ENCODE results near the gene SUSD3.

DNA sequence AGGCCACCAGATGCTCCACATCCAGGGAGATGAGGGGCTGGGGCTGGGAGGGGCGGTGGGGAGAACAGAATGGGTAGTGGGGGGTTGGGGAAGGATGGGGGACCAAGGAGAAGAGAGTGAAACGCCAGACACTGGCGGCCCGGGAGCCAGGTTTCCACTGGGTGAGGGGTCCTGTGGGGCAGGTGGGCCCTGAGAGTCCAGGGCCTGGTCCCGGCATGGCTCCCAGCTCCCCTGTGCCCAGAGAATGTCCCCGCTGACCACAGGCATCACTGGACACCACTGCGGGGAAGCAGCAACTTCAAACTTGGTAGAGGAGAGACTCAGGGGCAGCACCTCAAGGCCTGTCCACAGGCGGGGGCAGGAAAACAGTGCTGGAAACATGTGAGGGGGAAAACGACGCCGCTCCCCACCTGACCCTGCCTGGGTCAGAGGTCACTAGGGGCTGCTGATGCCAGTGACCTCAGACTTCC, 62.4 kb downstream of the SUSD3 start:
- TF ChIP-seq SRF (IDR thresholded peaks at IDR 0.05; ENCODE audit: low read depth in 2 of 2, low read length in 2 of 2), result no peak
- TF ChIP-seq, protein P1, sequence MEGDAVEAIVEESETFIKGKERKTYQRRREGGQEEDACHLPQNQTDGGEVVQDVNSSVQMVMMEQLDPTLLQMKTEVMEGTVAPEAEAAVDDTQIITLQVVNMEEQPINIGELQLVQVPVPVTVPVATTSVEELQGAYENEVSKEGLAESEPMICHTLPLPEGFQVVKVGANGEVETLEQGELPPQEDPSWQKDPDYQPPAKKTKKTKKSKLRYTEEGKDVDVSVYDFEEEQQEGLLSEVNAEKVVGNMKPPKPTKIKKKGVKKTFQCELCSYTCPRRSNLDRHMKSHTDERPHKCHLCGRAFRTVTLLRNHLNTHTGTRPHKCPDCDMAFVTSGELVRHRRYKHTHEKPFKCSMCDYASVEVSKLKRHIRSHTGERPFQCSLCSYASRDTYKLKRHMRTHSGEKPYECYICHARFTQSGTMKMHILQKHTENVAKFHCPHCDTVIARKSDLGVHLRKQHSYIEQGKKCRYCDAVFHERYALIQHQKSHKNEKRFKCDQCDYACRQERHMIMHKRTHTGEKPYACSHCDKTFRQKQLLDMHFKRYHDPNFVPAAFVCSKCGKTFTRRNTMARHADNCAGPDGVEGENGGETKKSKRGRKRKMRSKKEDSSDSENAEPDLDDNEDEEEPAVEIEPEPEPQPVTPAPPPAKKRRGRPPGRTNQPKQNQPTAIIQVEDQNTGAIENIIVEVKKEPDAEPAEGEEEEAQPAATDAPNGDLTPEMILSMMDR (IDR thresholded peaks at IDR 0.05 in 2 of 3, conservative IDR thresholded peaks at IDR 0.05 in 1 of 3; ENCODE audit: control insufficient read depth in 2 of 3, extremely low read depth in 1 of 3, insufficient read depth in 1 of 3, low read depth in 3 of 3, low read length in 3 of 3), result no peak
- no peak for TF ChIP-seq RFX5 (IDR thresholded peaks at IDR 0.05; ENCODE audit: low read depth, low read length)
- TF ChIP-seq EP300 (IDR thresholded peaks at IDR 0.05; ENCODE audit: borderline replicate concordance in 1 of 2, control insufficient read depth in 1 of 2, low read depth in 2 of 2, low read length in 2 of 2), result no peak
- no peak for TF ChIP-seq FOXM1 (IDR thresholded peaks at IDR 0.05; ENCODE audit: low read depth, low read length)
- TF ChIP-seq YY1 (IDR thresholded peaks at IDR 0.05; ENCODE audit: low read depth, low read length), result no peak
- TF ChIP-seq SREBF1 (IDR thresholded peaks at IDR 0.05; ENCODE audit: low read length), result no peak
- TF ChIP-seq MEF2A (IDR thresholded peaks at IDR 0.05; ENCODE audit: insufficient read depth, low read depth, low read length), result no peak
- no peak for TF ChIP-seq JUND (IDR thresholded peaks at IDR 0.05; ENCODE audit: low read depth, low read length)
